ENCODE results near the gene ZNF521.
"Not testable (repeated sequence)": the region's sequence is repeated elsewhere in the genome, so short reads cannot be mapped to it uniquely, and the experiment has no call there.

The ZNF521 gene

DNA sequence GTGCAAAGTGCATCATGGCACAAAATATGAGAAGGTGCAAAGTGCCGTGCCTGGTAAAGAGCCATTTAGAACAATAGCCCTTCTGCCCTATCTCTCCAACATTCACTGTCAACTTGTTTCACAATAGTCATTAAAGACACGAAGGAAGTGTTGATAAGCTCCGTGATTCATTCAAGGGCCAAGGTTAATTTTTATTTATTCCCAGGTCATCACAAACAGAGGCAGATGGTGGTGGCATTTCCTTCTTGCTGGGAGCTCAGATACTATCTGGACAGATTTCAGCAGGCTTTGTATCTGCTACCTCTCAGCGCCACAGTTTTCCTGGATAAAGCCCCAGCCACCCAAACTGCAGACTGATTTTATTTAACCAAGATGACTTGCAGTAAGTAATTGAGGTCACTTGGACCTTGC, 309.3 kb downstream of the ZNF521 start:
- no peak for DNase-seq (ENCODE audit: low read depth in 2 of 2, low spot score in 1 of 2)

GRCh38 chr18:25039781-25040180, 312.2 kb downstream of the ZNF521 start:
- no peak for DNase-seq (ENCODE audit: low read depth in 2 of 2, low spot score in 1 of 2)

DNA sequence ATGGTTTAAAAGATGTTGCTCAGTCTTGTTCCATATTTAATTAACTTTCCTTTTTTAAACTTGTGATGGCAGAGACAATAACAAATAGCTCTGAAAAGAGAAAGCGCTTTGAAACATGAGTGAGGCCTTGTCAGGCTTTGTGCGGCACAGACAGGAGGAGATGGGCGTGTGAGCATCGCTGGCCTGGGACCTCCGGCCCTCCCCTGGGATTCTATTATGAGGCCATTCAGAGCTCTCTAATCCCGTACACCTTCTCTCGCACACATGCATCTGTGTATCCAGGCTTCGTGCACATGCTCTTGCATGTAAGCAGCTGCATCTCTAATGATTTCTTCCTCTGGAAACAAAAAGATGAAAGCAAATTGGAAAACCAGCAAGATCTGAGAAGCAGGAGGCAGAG, 313.7 kb downstream of the ZNF521 start:
- DNase-seq (ENCODE audit: low read depth in 2 of 2, low spot score in 1 of 2): no peak

DNA sequence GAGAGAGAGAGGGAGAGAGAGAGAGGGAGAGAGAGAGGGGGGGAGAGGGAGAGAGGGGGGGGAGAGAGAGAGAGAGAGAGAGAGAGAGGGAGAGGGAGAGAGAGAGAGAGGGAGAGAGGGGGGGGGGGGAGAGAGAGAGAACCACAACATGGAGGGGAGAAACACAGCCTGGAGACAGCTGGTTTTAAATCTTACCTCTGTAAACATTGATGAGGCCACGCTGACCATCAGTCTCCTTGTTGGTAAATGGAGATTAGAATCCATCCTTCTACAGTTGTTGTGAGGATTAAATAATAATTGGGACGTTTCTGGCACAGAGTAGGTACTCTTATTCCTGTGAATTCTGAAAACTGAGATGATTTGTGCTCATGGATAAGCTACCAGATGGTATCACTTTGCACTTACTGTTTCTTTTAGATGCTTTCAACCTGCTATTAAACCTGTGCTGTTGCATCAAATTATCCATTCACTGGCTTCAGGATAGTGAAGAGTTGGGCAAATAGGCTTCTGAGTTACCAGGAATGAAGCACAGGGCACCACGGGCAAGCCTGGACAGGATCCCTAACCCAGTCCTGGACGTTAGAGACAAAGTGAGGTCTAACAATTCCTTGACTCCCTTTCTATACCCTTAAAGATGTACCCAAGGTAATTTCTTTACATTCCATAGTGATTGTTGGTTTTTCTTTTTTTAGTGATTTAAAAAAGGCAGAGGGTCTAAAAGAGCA, 318.1 kb downstream of the ZNF521 start:
- DNase-seq (ENCODE audit: low read depth in 2 of 2, low spot score in 1 of 2): no peak

DNA sequence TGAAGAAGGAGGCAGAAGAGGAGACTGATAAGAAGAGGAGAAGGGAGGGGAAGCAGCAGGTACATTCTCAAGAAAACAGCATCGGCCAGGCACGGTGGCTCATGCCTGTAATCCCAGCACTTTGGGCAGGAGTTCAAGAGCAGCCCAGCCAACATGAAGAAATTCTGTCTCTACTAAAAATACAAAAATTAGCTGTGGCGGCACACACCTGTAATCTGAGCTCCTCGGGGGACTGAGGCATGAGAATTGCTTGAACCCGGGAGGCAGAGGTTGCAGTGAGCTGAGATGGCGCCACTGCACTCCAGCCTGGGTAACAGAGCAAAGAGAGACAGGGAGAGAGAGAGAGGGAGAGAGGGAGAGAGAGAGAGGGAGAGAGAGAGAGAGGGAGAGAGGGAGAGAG, 318.8 kb downstream of the ZNF521 start:
- DNase-seq (ENCODE audit: low read depth in 2 of 2, low spot score in 1 of 2): not testable (repeated sequence)

DNA sequence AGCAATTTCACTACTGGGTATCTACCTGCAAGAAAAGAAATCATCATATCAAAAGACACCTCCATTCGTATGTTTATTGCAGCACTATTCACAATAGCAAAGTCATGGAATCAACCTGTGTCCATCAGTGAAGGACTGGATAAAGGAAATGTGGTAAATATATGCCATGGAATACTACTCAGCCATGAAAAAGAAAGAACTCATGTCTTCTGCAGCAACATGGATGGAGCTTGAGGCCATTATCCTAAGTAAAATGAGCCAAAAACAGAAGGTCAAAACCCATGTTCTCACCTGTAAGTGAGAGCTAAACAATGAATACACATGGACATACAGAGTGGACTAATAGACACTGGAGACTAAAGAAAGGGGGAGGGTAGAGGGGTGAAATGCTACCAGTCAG, 322.2 kb downstream of the ZNF521 start:
- DNase-seq (ENCODE audit: low read depth in 2 of 2, low spot score in 1 of 2): no peak

DNA sequence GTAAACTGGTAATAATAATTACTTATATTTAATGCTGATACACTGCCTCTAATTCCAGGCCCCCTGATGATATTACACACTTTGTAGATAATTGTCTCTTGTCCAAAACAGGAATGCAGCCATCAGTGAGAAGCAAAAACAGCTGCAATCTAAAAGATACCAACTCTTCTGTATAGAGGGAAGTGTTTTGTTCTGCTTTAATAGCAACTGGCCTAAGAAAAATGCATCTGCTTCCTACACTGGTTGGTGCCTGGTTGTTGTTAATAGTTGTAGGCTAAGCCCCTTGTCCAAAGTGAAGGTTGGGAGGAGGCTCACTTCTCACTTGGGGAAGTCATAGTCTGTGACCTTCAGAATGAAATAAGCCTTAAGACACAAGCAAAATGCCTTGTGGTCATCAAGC, 332.0 kb downstream of the ZNF521 start:
- no peak for DNase-seq (ENCODE audit: low read depth in 2 of 2, low spot score in 1 of 2)

DNA sequence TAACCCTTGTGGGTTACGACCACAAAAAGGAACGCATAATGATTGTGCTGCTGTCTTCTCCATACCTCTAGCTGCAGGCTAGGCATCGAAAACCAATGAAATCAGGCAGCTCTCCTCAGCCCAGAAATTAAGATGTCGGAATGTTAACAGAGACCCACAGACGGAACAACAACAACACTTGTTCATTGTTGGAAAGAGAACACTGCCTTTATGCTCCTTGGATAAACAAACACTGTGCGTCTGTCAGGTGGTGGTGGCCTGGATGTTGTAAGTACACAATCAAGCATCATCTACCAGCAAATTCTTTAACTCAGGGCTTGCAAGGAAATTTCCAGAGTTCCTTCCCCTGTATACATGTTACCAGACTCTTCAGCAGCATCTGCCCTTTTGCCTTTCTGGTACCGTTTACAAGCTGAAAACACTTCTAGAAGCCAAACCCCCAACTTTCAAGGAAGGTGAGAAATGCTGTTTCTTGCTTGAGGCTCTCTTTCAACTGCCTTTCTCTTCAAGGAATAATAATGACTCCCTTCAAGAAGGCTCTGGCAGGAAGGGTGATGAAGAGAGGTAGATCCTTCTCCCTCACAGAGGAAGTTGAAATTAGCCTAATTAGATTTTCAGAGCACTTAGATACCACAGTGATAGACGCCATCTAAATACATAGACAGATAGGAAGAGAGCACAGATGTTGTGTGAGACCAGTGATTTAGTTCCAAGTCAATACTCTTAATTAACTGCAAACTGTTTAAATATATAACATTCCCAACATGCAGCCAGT, 332.7 kb downstream of the ZNF521 start:
- no peak for DNase-seq (ENCODE audit: low read depth in 2 of 2, low spot score in 1 of 2)

DNA sequence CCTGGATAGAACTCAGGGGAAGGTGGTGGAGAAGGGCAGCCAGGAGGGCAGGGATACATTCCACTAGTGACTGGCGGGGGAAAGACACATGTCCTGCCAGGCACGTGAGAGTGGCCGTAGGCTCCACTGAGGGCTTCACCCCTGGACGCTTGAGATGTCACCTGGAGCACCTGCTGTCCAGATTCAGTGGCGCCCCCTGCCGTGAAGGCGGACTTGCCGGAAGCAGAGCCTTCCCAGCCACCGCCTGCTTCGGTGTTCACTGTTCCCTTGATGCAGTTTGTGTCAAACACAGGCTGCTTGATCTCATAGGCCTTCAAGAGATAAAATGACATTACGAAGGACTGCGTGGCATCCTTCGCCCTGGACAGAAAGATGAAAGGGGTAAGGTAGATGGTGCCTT, 335.3 kb downstream of the ZNF521 start:
- no peak for DNase-seq (ENCODE audit: low read depth in 2 of 2, low spot score in 1 of 2)

DNA sequence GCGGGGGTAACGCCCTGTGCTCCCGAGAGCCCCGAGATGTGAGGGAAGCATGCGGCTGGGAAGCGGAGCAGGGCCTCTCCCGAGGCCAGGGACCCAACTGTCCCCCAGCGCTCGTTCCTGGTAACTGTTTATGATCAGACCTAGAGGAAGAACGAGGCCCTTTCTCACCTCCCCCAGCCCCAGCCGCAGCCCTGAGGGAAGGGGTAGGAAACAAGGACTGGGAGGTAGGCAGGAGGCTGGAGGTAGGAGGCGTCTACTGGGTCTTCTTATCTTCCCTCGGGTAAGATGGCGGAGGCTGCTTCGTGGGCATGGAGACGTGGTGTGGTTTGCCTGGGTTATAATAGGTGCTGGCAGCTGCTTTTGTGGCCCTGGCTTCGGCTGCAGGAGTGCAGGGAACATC, 335.8 kb downstream of the ZNF521 start:
- DNase-seq (ENCODE audit: low read depth in 2 of 2, low spot score in 1 of 2): no peak

Measured in stimulated activated CD8-positive, alpha-beta memory T cell treated with anti-CD3 and anti-CD28 coated beads, Interleukin-4, amount 100 ng/mL, for 4 hours (primary cell).